GM21447 (cell line): ENCODE measurements around the gene SEPTIN10.
"Not testable (repeated sequence)": the region's sequence is repeated elsewhere in the genome, so short reads cannot be mapped to it uniquely, and the experiment has no call there.

Experiments
- ATAC-seq: cut with Tn5 transposase; IDR thresholded peaks from one replicate; pipeline ENCODE4 v1.9.1; 2021; ENCODE audit not compliant: unreplicated experiment

The SEPTIN10 gene

DNA sequence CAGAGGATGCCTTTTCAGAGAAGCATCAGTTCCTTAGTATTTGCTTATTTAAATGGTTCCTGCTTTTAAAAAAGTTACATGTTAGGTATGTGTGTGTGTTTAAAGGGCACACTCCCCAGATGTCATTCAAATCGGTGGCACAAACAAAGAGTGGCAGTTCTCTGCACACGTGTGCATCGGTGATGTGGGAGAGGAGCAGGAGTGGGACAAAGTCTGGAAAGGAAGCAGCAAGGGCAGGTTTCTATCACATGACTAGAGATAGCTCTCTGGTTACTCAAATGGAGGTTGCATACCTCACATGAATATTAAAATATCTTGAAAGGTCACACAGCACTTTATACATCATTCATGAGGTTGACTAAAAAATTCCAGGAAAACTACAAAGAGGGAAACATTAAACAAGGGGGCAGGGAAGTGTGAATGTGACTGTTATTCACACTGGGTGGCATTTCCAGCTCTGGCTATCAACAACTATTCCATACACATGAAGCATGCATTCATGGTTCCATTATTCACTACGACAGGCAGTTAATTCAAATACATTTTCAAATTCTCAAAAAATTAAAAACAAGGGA, 64.7 kb downstream of the SEPTIN10 start:
- no peak for ATAC-seq

DNA sequence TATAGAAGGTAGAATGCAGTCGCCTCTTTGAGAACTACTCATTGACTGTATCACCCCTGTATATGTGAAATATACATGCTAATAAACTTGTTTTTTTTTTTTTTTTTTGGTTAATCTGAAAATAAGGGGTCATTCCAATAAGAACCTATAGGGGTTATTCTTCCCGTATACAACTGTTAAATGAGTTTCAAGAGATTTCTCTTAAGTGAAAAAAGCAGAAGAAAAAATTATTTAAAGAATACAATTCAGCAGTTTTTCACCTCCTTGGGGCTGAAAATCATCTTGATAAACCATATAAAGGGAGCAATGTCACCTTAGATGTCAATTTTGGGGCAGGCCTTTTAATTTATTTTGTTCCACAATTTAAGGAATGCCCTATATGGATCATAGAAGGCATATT, 66.5 kb downstream of the SEPTIN10 start:
- no peak for ATAC-seq

DNA sequence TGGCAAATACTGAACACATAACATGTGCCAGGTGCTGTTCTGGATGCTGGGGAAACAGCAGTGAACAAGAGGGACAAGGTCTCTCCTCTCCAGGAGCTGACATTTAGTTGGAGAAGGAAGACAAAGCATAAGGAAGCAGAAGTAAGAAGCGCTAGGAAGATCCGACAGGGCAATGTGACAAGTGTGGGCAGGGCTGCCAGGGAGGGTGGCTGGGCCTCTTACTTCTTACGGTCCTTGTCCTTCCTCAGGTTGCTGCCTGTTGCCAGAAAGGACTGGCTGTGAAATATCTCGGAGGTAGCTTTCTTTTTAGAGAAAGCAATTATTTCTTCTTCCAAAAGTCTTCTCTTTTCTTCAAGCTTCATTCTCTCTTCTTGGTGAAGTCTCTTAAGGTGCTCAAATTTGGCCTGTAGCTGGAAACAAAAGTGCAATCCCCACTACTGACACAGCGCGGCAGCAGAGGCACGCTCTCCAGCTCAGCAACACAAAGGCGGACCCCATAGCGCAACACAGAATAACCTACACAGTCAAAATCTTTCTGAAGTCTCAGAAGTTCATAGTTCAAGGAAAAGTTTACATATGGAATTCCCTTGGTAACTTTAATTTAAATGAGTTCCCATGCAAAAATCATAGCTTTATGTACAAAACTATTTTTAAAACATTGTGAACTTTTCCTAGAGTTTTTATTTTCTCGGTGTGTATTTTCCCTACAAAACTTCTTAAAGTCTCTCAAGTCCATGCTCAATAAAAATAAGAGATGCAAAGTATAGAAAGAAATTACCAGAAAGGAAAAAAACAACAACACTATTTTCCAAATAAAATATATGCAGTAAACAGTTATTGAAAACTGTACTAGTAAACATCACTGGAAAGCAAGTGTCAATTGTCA, 67.7 kb downstream of the SEPTIN10 start:
- ATAC-seq, result peak; percentile 75

DNA sequence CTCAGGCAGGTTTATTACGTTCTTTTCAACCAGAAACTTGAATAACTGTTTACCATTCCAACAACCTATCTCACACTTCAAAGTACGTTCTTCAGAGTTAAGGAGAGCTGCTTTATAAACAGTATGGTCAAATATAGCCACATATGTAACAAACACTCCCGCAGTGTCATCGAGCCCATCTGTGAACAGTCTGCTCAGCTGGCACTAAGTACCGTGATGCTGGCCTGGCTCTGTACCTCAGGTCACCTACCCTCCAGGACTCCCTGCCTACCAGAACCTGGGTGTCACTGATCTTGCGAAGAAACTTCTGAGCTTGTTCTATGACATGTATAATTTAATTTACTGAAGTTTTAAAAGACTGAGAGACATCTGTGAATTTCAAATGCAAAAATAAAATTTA, 71.4 kb downstream of the SEPTIN10 start:
- ATAC-seq, result no peak

DNA sequence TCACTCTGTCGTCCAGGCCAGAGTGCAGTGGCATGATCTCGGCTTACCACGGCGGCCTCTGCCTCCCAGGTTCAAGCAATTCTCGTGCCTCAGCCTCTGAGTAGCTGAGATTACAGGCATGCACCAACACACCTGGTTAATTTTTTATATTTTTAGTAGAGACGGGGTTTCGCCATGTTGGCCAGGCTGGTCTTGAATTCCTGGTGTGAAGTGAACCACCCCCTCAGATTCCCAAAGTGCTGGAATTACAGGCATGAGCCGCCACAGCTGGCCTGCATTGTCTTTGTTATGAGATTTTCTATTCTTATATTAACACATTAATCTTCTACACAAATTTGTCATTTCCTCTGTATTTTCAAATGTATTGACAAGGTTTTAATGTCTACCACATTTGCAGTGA, 75.2 kb downstream of the SEPTIN10 start:
- no peak for ATAC-seq

DNA sequence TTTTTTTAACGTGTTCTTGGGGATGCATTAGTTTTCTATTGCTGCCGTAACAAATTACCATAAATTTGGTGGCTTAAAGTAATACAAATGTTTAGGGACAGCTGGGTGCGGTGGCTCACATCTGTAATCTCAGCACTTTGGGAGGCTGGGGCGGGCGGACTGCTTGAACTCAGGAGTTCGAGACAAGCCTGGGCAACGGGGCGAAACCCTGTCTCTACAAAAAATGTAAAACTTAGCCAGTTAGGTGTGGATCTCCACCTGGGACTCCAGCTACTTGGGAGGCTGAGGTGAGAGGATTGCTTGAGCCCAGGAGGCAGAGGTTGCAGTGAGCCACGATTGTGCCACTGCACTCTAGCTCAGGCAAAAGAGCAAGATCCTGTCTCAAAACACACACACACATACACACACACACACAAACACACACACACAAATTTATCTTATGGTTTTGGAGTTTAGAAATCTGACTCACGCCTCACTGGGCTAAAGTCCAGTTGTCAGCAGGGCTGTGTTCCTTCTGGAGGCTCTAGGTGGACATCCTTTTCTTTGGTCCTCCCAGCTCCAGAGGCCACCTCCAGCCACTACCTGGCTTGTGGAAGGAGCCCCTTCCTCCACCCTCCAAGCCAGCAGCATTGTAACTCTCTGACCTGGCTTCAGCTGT, 76.1 kb downstream of the SEPTIN10 start:
- no peak for ATAC-seq

DNA sequence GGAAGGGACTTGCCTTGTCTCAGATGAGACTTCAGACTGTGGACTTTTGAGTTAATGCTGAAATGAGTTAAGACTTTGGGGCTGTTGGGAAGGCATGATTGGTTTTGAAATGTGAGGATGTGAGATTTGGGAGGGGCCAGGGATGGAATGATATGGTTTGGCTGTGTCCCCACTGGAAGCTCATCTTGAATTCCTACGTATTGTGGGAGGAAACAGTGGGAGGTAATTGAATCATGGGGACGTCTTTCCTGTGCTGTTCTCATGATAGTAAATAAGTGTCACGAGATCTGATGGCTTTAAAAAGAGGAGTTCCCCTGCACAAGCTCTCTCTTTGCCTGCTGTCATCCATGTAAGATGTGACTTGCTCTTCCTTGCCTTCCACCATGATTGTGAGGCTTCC, 77.2 kb downstream of the SEPTIN10 start:
- not testable (repeated sequence) for ATAC-seq

DNA sequence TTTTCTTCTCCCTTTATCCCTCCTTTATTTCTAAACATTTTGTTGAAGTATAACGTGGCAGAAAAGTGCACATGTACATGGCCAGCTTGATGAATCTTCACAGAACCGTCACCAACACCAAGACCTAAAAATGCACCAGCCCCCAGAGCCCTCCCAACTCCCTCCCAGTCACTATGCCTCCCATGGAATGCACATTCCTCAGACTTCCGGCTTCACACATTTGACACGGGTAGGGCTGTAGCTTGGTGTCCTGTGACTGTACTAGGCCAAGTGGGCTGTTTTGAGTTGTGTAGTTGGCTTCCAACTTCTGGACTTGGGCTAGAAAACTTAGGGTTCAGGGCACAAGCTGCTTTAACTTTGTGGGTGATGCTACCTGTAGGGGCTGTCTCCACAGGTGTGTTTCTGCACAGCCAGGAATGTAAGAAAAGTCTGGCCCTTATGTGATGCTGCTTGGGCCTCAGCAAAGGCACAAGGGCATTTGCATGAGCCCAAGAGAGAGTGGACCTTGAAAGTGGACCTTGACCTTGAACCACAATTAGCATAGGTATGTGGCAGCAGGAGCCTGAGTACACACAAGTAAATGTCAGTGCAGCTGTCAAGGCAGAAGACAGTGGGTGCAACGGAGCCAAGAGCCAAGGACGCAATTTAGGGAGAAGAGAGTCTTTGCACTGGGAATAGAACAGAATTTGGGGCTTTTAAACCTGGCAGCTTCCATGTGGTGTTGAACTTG, 78.4 kb downstream of the SEPTIN10 start:
- ATAC-seq, result no peak

DNA sequence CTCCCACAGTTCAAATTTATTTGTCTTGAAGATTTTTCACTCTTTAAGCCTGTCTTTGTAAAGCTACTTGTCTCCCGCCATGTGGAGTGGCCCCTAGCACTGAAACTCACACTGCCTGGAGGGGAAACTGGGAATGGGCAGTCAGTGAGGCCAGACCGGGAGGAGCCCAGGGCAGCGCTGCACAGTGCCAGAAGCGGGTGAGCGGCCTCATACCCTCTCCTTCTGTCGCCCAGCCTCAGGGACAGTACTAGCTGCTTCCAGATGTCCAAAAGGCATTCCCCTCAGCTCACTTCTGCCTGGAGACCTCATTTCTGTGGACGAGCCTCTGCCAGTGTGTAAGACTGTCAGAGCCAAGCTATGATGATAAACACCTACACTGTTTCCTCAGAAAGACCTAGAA, 79.9 kb downstream of the SEPTIN10 start:
- no peak for ATAC-seq

DNA sequence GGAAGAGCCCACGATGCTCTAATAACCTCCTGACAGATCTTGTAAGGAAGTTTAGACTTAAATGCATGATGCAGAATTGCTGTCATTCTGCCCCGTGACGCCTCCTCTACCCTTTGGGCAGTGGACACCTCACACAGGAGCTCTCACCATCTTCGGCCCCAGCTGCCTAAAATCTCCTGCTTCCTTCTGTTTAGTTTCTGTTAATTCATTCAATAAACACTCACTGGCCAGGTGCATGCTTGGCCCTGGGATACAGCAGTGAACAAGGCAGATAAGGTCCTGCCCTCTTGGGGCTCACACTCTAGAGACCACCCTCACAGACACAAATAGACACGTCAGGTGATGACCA, 81.1 kb downstream of the SEPTIN10 start:
- no peak for ATAC-seq

DNA sequence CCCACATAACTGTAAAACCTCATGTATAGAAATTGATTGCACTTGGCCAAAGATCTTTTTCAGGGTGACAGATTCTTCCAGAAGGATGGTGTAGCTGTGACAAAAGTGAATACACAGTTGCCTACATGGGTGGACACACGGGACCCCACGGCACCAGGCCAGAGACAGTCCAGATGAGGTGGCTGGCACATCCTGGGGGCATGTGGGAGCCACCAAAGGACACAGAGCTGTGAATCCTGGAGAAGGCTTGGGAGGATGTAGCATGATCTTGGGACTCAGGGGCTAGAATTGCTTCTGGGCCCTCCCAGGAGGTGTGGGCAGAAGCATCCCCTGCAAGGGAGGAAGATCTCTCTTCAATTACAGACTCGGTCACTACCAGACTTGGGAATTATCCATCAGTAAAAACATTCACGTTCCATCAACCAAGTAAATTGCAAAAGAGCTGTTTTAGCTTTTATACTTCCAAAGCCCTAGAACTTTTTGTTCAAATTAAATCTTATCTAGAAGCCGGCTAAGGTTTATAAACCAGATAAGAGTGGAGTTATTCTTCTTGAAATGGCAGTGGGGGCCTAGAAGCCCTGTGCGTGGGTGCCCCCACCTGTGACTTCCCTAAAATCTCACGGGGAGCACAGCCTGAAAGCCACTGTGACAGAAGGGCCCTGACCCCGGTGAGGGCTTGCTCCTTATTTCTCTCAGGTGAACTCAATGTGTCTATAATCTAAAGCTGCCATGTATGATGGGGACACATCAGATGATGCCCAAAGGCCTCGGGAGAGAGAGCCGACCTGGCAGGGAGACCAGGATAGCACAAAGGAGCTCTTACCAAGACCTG, 81.7 kb downstream of the SEPTIN10 start:
- ATAC-seq, result no peak

DNA sequence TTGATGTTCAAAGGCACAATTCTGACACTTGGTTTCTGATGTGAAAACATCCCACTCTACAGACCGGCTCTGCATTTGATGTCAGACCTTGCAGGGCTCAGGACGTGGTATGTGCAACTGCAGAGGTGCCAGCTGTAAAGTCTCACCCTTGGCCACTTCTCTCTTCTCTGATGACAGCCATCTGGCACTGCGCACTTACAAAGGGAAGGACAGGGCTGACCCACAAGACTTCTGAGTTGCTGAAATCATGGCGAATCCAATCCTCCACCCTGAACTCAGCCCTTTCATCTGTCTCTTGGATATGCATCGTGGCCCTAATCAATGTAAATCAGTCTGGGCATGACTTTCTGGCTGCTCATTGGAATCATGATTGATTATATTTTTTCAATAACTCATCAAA, 82.5 kb downstream of the SEPTIN10 start:
- ATAC-seq, result no peak

DNA sequence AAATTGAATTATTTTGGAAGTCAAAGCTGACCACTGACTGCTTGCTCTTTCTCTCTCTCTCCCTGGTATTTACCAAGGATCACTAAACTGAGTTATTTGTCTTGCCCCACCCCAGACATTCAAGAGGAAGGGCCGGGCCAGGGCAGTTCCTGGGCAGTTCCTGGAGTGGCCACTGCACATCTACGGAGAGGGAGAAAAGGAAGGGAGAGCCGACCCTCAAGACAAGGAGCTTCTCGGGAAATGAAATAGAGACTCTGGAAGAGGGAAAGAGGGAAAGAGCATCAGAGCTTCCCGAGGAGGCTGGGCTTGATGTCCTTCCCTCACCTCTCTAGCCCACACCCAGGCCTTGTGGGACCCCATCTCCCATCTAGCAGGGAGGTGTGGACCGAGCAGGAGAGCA, 83.1 kb downstream of the SEPTIN10 start:
- ATAC-seq, result no peak

DNA sequence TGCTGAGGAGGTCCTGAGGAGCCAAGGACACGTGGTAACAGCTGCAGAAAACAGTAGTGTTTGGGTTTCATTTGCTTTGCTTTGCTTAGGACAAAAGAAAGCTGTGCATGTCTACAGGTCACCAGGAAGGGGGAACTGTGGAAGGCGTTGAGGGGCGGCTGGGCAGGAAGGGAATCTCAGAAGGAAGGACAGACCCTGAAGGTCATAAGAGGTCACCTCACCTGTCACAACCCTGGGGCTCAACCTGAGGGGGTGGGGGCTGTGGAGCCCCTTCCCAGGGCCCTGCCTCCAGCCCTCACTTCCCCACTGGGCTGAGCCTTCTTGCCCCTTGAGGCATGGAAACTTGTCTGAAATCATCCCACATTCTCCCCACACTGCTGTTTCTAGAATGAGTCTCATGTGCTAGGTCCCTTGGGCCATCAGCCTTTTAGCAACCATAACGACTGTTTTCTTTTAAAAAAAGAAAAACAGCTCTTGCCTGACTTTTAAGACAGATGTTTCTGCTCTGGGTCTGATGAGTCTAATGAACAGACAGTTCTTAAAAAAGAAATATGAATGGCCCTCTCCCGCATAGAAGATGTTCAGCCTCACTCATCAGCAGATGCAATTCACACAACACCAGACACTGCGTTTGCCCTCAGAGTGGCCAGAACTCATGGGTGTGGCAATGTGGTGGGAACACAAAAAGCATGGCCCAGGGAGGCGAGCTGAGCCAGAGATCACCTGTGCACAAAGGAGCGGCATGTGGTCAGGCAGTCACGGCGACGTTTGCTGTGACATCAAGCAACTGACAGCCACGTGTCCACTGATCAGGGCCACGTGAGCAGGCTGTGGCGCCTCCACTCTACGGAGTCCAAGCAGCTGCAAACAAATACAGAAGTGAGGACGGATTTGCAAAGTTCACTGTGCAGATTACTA, 84.0 kb downstream of the SEPTIN10 start:
- ATAC-seq, result no peak

DNA sequence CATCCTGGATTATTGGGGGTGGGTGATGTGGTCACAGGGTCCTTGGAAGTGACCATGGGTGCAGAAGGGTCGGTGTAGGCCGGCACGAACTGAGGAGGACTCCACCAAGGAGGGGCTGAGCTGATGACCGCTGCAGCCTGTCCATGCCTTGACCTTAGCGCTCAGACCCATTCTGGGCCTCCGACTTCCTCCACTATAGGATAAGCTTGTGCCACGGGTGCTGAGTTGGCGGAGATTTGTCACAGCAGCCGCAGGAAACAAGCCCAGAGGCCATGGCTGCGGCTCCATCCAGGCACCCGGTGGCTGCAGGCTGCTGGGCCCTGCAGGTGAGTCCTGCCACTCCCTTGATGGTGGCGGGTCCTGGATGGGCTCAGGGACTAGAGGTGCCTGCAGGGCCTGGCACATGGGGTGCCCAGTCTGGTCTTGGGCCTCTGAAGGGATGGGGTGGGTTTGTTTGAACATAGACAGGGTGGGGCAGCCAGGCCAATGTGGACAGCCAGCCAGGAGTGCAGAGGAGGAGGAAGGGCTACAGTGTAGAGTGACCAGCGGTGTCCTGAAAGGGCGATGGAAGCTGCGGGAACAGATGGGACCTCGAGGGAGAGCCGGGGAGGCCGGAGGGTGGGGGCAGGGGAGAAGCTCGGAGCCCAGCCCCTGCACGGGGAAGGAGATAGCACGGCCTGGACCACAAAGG, 84.8 kb downstream of the SEPTIN10 start:
- ATAC-seq, result no peak

DNA sequence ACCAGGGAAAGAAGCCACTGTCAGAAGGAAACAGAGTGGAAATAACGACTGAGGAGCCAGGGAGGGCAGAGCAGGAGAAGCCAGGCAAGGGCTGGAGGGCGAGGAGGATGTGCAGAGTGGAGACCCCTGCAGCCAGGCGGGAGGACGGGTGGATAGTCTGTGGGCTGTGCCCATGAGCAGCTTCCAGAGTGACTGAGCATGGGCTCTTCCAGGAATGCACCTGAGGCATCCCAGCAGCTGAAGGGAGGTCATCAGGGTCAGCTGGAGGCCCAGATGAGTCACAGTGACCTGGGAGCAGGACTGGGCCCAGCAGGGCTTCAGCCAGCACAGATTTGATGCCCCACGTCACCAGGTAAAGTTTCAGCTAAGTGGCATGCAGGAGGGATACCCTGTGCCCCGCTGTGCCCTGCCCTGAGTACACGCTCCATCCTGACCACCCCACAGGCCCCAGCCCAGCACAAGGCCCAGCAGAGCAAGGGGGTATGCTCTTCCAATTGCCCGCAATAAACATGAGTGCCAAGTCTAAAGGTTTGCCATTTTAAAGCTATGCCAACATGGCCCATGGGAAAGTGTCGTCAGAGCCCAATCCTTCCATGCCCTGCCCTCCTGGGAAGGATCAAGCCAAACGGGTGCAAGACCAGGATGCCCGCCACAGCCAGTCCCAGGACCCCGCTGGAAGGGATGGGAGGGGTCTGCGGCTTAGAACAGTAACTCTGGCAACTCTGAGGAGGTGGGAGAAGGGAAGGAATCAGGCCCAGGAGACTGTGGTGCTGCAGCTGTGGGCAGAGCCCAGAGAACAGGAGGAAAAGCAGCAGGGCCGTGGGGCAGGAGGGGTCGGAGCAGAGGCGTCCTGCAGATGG, 85.7 kb downstream of the SEPTIN10 start:
- no peak for ATAC-seq

DNA sequence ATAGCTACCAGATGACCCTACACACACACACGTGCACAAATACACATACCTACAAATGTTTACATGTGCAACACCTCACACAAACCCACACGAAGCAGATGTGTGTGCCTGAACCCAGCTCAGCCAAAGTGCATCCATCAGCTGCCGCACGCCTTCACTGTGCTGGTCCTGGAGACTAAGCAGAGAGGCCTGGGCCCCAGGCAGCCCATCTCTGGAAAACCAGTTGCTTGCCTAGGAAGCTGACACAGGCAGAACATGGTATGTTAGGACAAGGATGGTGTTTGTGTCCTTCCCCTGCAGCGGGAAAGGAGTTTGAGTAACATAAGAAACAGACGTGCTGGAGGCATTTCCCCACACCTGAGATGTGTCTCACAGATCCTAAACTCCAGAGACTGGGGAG, 86.7 kb downstream of the SEPTIN10 start:
- ATAC-seq, result no peak

DNA sequence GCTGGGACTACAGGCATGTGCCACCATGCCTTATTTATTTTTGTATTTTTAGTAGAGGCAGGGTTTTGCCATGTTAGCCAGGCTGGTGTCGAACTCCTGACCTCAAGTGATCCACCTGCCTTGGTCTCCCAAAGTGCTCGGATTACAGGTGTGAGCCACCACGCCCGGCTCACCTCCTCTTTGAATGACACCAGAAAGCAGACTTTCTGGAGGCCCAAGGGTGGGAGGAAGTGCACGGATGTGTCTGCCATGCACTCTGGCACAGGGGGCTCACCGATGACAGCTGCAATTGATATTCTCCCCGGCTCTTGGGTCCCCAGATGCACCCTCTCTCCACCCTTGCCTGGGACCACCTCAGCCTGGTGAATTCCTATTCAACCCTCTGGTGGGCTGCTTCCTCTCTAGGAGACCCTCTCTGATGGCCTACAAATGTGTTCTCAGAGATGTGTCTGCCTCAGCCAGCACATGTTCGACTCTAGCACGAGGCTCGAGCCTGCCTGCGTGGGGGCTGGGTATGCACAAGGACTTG, 87.3 kb downstream of the SEPTIN10 start:
- no peak for ATAC-seq
